GM19023 (cell line): ENCODE data around the gene USP25.

Experiments used
- ATAC-seq: cut with Tn5 transposase; IDR thresholded peaks from one replicate; pipeline ENCODE4 v1.9.1; 2021; ENCODE audit warnings: mild to moderate bottlenecking, moderate library complexity; ENCODE audit not compliant: unreplicated experiment

USP25 gene

GRCh38 chr21:15761507-15762100 lies 31.8 kb downstream of the USP25 start:
- ATAC-seq, result no peak

- ATAC-seq, result no peak
Measured at GRCh38 chr21:15763359-15763758, 33.6 kb downstream of the USP25 start.

- no peak for ATAC-seq
Measured at GRCh38 chr21:15764878-15765277, 35.1 kb downstream of the USP25 start.

GRCh38 chr21:15766952-15767603 lies 37.3 kb downstream of the USP25 start:
- ATAC-seq, result no peak

- no peak for ATAC-seq
Measured at GRCh38 chr21:15768045-15768601, 38.3 kb downstream of the USP25 start.

GRCh38 chr21:15768853-15769252 lies 39.1 kb downstream of the USP25 start:
- no peak for ATAC-seq

GRCh38 chr21:15771311-15771710 lies 41.5 kb downstream of the USP25 start:
- no peak for ATAC-seq

- no peak for ATAC-seq
Measured at GRCh38 chr21:15772654-15773053, 42.9 kb downstream of the USP25 start.

- no peak for ATAC-seq
Measured at GRCh38 chr21:15774590-15774989, 44.8 kb downstream of the USP25 start.

GRCh38 chr21:15775291-15775690 lies 45.5 kb downstream of the USP25 start:
- no peak for ATAC-seq

- ATAC-seq, result no peak
Measured at GRCh38 chr21:15775981-15776380, 46.2 kb downstream of the USP25 start.

GRCh38 chr21:15776818-15777217 lies 47.0 kb downstream of the USP25 start:
- ATAC-seq, result no peak

GRCh38 chr21:15781986-15782385 lies 52.2 kb downstream of the USP25 start:
- no peak for ATAC-seq

GRCh38 chr21:15788847-15789523 lies 59.2 kb downstream of the USP25 start:
- no peak for ATAC-seq

GRCh38 chr21:15793109-15793508 lies 63.3 kb downstream of the USP25 start:
- no peak for ATAC-seq

GRCh38 chr21:15793550-15794235 lies 63.9 kb downstream of the USP25 start:
- no peak for ATAC-seq

GRCh38 chr21:15794277-15794912 lies 64.6 kb downstream of the USP25 start:
- no peak for ATAC-seq

GRCh38 chr21:15795533-15795932 lies 65.8 kb downstream of the USP25 start:
- no peak for ATAC-seq

- no peak for ATAC-seq
Measured at GRCh38 chr21:15797577-15798363, 68.0 kb downstream of the USP25 start.

GRCh38 chr21:15801352-15801863 lies 71.6 kb downstream of the USP25 start:
- no peak for ATAC-seq
